Transverse colon (tissue), 4 donors: Measurements from ENCODE around the gene BEST4. TPM values are rescaled to one million over a fixed set of nuclear protein-coding genes. Genes with fewer than 3 reads are reported as not detected.
"Not testable (repeated sequence)": the region's sequence is repeated elsewhere in the genome, so short reads cannot be mapped to it uniquely, and the experiment has no call there.

Experiments
- DNase-seq: peaks from one replicate; pipeline ENCODE4 v3.0.0-alpha.2; 2019
- H3K27ac ChIP-seq, 4 donors: fragments of 200-600 bp; sonication (generic); 2 replicates each; pipeline ENCODE4 v1.5.1; 2016 to 2018; ENCODE audit warnings: inconsistent platforms in 4 of 4
- H3K27me3 ChIP-seq: fragments of 200-600 bp; sonication (generic); 2 replicates; pipeline ENCODE4 v1.5.1; 2017; ENCODE audit warnings: inconsistent platforms
- H3K36me3 ChIP-seq, 4 donors: fragments of 200-600 bp; sonication (generic); 2 replicates each; pipeline ENCODE4 v1.5.1; 2017 to 2019; ENCODE audit warnings: inconsistent platforms in 4 of 4
- H3K4me1 ChIP-seq, 4 donors: fragments of 200-600 bp; sonication (generic); 2 replicates each; pipeline ENCODE4 v1.5.1; 2017 to 2020; ENCODE audit warnings: inconsistent platforms in 4 of 4
- H3K4me3 ChIP-seq, 4 donors: fragments of 200-600 bp; sonication (generic); 1 replicate in 1 of 4; 2 replicates in 3 of 4; pipeline versions ENCODE4 v1.5.1 to v1.6.1; 2017 to 2019; ENCODE audit warnings: inconsistent platforms in 4 of 4
- H3K9me3 ChIP-seq, 2 donors: fragments of 200-600 bp; sonication (generic); 2 replicates each; pipeline ENCODE4 v1.5.1; 2017 to 2019; ENCODE audit warnings: inconsistent platforms in 2 of 2
- CTCF ChIP-seq, 5 experiments: fragments of 200-600 bp in 3 of 5; fragments of 450-650 bp in 2 of 5; sonication (generic) in 3 of 5; IDR thresholded peaks; 1 replicate in 2 of 5; 2 replicates in 3 of 5; pipeline ENCODE4 v1.5.1; 2016 to 2017; ENCODE audit warnings: antibody characterized with exemption in 5 of 5, inconsistent platforms in 3 of 5, mild to moderate bottlenecking in 2 of 5, moderate library complexity in 1 of 5
- EP300 ChIP-seq: sonication (generic); formaldehyde crosslinking; IDR thresholded peaks from one replicate; pipeline ENCODE4 v1.6.1; 2017; ENCODE audit warnings: antibody characterized with exemption, low read depth
- POLR2A ChIP-seq: fragments of 450-650 bp; IDR thresholded peaks from one replicate; pipeline ENCODE4 v1.6.1; 2016; ENCODE audit warnings: antibody characterized with exemption, mild to moderate bottlenecking, moderate library complexity
- POLR2AphosphoS5 ChIP-seq, 3 donors: sonication (generic); formaldehyde crosslinking; IDR thresholded peaks; one replicate each; pipeline ENCODE4 v1.6.1; 2016; ENCODE audit warnings: antibody characterized with exemption in 3 of 3
- WGBS, 2 donors: methylation state at CpG; one replicate each; pipeline ENCODE4 v1.1.5; 2018; ENCODE audit warnings: low coverage in 1 of 2; 5-methylcytosine and 5-hydroxymethylcytosine counted together
- in situ Hi-C, 4 donors: fragments of 200-750 bp; cut with MboI; loops; one replicate each; pipeline versions ENCODE4 v1.15.0 to v1.15.1; 2017; ENCODE audit warnings: low sequenced_read_pairs in 3 of 4, low pct_ligation_motif_present in 1 of 4, low pct_unique_long_range_greater_than_20kb in 1 of 4
- intact Hi-C: fragments of 100-400 bp; cut with DNase I; formaldehyde crosslinking; loops from one replicate; pipeline ENCODE4 v1.15.1; 2023; ENCODE audit warnings: low total_unique reads
- total RNA-seq, 4 donors: library from RNA; depleted of rRNA; stranded (reverse); fragments of >200 nt; gene quantifications; one replicate each; pipeline ENCODE4 v1.1.0, GENCODE V29; 2016

The BEST4 gene
- total RNA-seq, 4 donors from 2014 or later, result 48.8 to 208 (median 92.3) TPM

DNA sequence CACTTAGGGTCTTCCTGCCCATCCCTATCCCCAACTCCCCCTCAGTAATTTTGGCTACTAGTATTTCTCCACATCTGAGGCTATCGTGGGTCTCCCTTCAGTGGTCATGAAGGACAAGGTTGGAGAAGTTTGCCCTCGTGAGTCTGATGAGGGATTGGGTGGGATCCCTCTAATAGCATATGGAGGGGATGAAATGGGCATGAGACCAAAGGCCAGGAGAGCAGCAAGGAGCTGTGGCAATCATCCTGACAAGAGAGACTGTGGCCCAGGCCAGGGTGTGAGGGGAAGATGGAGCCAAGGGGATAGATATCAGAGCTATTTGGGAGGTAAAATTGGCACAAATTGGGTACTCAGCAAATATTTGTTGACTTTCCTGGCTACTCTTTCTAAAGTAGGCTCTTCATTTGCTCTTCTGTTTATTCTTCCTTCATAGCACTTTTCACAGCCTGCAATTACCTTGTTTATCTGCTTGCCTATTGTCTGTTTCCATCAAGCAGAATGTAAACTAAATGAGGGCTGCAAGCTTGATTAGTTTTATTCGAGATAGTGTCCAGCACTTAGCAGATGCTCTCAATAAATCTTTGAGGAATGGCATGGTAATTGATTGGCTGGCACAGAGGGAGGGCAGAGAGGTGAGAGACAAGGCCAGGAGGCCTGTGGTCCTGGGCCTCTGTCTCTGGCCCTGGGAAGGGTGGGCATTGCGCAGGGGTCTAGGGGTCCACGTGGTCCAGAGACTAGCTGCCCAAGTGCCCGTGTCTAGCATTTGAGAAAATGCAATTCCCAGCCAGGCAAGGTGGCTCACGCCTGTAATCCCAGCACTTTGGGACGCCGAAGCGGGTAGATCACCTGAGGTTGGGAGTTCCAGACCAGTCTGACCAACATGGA lies 10.8 kb upstream of the BEST4 start:
- Histone ChIP-seq H3K27me3 (no peaks in the 10 kb centered on the region), H3K4me1 (peaks cover 6 to 26% (median 16%) of the 10 kb centered on the region in 4 donors), H3K4me3 (no peak overlapping the region), H3K36me3 (no peaks in the 10 kb centered on the region), H3K27ac (peak overlapping the region; percentile 90 to 96 (median 94)), H3K9me3 (no peaks in the 10 kb centered on the region)
- 86 to 100% methylated on average over 1 to 10 of the region's 10 CpGs for WGBS, 2 donors
- TF ChIP-seq POLR2A, result no peak
- TF ChIP-seq POLR2AphosphoS5 (IDR thresholded peaks at IDR 0.05), result no peak
- TF ChIP-seq CTCF (IDR thresholded peaks at IDR 0.05), result no peak
- TF ChIP-seq EP300, result no peak
- intact Hi-C loops, result no loop called here
- no peak for DNase-seq
- in situ Hi-C loops, result loop anchor here in 2 of 4 donors (25.0 kb wide), 2 partner anchors 214 to 514 kb away; partner anchors contain the start of genes HECTD3 (in 1 of the 2) and UROD (in 1 of the 2)

DNA sequence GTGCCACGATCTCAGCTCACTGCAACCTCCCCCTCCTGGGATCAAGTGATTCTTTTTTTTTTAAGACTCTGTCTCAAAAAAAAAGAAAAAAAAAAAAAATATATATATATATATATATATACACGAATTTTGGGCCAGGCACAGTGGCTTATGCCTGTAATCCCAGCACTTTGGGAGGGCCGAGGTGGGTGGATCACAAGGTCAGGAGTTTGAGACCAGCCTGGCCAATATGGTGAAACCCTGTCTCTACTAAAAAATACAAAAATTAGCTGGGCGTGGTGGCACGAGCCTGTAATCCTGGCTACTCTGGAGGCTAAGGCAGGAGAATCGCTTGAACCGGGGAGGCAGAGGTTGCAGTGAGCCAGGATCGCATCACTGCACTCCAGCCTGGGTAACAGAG lies 9.9 kb upstream of the BEST4 start:
- H3K4me3 ChIP-seq, H3K36me3 ChIP-seq, intact Hi-C loops, DNase-seq, H3K27me3 ChIP-seq, H3K27ac ChIP-seq, H3K9me3 ChIP-seq: not testable (repeated sequence)
- in situ Hi-C loops, result loop anchor here in 2 of 4 donors (25.0 kb wide), 2 partner anchors 214 to 514 kb away; partner anchors contain the start of genes HECTD3 (in 1 of the 2) and UROD (in 1 of the 2)
- peaks cover 6 to 26% (median 16%) of the 10 kb centered on the region in 4 donors for H3K4me1 ChIP-seq
- WGBS, 2 donors, result 75% methylated on average over 8 of the region's 8 CpGs; no CpG with 5 or more reads in 1 of the 2 donors

DNA sequence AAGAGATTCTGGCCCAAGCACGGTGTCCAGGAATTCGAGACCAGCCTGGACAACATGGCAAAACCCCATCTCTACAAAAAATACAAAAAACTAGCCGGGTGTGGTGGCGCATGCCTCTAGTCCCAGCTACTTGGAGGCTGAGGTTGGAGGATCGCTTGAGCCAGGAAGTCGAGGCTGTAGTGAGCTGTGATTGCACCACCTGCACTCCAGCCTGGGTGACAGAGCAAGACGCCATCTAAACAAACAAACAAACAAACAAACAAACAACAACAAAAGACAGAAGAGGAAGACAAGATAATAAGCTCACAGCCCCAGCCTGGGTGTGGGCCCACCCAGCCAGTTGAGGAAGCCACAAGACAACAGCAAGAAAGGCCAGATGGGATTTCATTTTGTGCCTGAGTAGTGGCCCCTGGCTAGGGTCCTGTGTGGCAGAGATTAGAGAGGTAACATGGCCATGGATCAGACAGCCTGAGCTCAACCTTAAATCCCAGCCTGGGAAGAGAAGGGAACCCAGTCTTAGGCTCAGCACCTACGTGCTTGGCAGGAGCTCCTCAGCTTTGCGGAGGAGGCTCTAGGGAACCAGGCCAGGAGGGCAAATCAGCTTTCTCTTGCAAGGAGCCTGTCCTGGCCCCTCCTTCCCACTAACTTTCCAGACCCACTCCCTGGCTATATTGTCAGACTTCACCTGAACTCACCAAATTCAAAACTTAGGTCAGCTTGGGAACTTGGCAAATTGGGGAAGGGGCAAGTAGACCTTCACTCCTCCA lies 4.9 kb upstream of the BEST4 start:
- in situ Hi-C loops (loop anchor here in 2 of 4 donors (25.0 kb wide), 2 partner anchors 219 to 519 kb away; partner anchors contain the start of genes HECTD3 (in 1 of the 2) and UROD (in 1 of the 2)), intact Hi-C loops (no loop called here)
- no peak overlapping the region for H3K4me3 ChIP-seq
- TF ChIP-seq CTCF (IDR thresholded peaks at IDR 0.05) (no peak), POLR2AphosphoS5 (IDR thresholded peaks at IDR 0.05) (no peak), POLR2A (no peak), EP300 (no peak)
- DNase-seq, result no peak
- WGBS, 2 donors, result 71 to 88% methylated on average over 3 to 9 of the region's 9 CpGs
- H3K4me1 ChIP-seq, result peaks cover 0 to 12% (median 0%) of the 10 kb centered on the region in 4 donors
- no peaks in the 10 kb centered on the region for H3K9me3 ChIP-seq
- H3K27ac ChIP-seq, result no peak overlapping the region
- no peaks in the 10 kb centered on the region for H3K36me3 ChIP-seq
- no peaks in the 10 kb centered on the region for H3K27me3 ChIP-seq

- intact Hi-C loops, result no loop called here
- peak; percentile 27 for DNase-seq
- in situ Hi-C loops, result loop anchor here in 2 of 4 donors (25.0 kb wide), 2 partner anchors 221 to 521 kb away; partner anchors contain the start of genes HECTD3 (in 1 of the 2) and UROD (in 1 of the 2)
- Histone ChIP-seq H3K9me3 (no peaks in the 10 kb centered on the region), H3K36me3 (no peaks in the 10 kb centered on the region), H3K27me3 (no peaks in the 10 kb centered on the region), H3K4me1 (peaks cover 0 to 17% (median 4%) of the 10 kb centered on the region in 4 donors), H3K4me3 (no peak overlapping the region), H3K27ac (peak overlapping the region in 2 of 4 donors; percentile 12 to 22)
- TF ChIP-seq EP300 (no peak), POLR2A (no peak), POLR2AphosphoS5 (IDR thresholded peaks at IDR 0.05) (no peak), CTCF (IDR thresholded peaks at IDR 0.05) (no peak)
- 66% methylated on average over 7 of the region's 7 CpGs; no CpG with 5 or more reads in 1 of the 2 donors for WGBS, 2 donors
Observed at GRCh38 chr1:44790968-44791801, 3.2 kb upstream of the BEST4 start.
